Prostate gland (tissue), 2 donors: ENCODE results near the gene PFKFB3.

Source experiments
- POLR2A ChIP-seq: fragments of 450-650 bp; IDR thresholded peaks from one replicate; pipeline ENCODE4 v1.6.1; 2016; ENCODE audit warnings: antibody characterized with exemption, mild to moderate bottlenecking
- TF ChIP-seq, protein P1 (sequence below), 4 experiments: fragments of 200-600 bp in 2 of 4; fragments of 450-650 bp in 2 of 4; sonication (generic) in 2 of 4; IDR thresholded peaks; 1 replicate in 3 of 4; 2 replicates in 1 of 4; pipeline ENCODE4 v1.5.1; 2016 to 2019; ENCODE audit warnings: antibody characterized with exemption in 4 of 4, mild to moderate bottlenecking in 2 of 4, moderate library complexity in 2 of 4

DNA sequence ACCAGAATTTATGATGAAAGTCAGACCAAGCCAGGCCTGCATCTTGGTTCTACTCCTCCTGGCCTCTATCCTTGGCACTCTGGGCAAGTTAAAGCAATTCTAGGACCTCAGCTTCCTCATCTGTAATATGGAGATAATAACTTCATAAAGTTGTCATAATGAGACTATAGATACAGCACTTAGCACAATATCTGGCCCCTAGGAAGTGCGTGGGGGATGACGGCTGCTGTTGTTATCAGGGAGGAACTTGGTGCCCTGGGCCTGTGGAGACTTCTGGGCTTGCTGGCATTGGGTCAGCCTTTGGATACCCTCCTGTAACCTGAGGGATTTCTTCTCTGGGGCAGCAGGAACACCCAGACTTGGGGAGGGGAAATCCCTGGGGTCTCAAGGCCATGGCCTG lies 27.6 kb downstream of the PFKFB3 start:
- TF ChIP-seq POLR2A = no peak
- TF ChIP-seq, protein P1, sequence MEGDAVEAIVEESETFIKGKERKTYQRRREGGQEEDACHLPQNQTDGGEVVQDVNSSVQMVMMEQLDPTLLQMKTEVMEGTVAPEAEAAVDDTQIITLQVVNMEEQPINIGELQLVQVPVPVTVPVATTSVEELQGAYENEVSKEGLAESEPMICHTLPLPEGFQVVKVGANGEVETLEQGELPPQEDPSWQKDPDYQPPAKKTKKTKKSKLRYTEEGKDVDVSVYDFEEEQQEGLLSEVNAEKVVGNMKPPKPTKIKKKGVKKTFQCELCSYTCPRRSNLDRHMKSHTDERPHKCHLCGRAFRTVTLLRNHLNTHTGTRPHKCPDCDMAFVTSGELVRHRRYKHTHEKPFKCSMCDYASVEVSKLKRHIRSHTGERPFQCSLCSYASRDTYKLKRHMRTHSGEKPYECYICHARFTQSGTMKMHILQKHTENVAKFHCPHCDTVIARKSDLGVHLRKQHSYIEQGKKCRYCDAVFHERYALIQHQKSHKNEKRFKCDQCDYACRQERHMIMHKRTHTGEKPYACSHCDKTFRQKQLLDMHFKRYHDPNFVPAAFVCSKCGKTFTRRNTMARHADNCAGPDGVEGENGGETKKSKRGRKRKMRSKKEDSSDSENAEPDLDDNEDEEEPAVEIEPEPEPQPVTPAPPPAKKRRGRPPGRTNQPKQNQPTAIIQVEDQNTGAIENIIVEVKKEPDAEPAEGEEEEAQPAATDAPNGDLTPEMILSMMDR (IDR thresholded peaks at IDR 0.05) = no peak
